GM19193 (cell line): ENCODE measurements around the gene TMEM156.

Source experiments
- POLR2A ChIP-seq: IDR thresholded peaks from 4 replicates; pipeline ENCODE4 v1.6.1; 2011; ENCODE audit not compliant: insufficient read depth, insufficient read length; ENCODE audit errors: extremely low read depth

Gene TMEM156

GRCh38 chr4:38982361-38983095 is 49.7 kb downstream of the TMEM156 start:
- no peak for TF ChIP-seq POLR2A

- no peak for TF ChIP-seq POLR2A
These were observed 51.1 kb downstream of the TMEM156 start for GRCh38 chr4:38980903-38981676.

GRCh38 chr4:38979511-38980230 is 52.5 kb downstream of the TMEM156 start:
- TF ChIP-seq POLR2A, result no peak

- TF ChIP-seq POLR2A, result no peak
These were observed 53.1 kb downstream of the TMEM156 start for GRCh38 chr4:38979081-38979480.

- TF ChIP-seq POLR2A, result no peak
These were observed 55.9 kb downstream of the TMEM156 start for GRCh38 chr4:38976308-38976707.

- TF ChIP-seq POLR2A, result no peak
These were observed 63.5 kb downstream of the TMEM156 start for GRCh38 chr4:38968668-38969067.

- TF ChIP-seq POLR2A, result no peak
These were observed 64.7 kb downstream of the TMEM156 start for GRCh38 chr4:38967260-38968095.

GRCh38 chr4:38965866-38966265 is 66.3 kb downstream of the TMEM156 start:
- no peak for TF ChIP-seq POLR2A

GRCh38 chr4:38964942-38965775 is 67.0 kb downstream of the TMEM156 start:
- no peak for TF ChIP-seq POLR2A

- no peak for TF ChIP-seq POLR2A
These were observed 73.6 kb downstream of the TMEM156 start for GRCh38 chr4:38958453-38959190.

- no peak for TF ChIP-seq POLR2A
These were observed 74.3 kb downstream of the TMEM156 start for GRCh38 chr4:38957893-38958292.

- TF ChIP-seq POLR2A, result no peak
These were observed 74.9 kb downstream of the TMEM156 start for GRCh38 chr4:38957261-38957815.

- TF ChIP-seq POLR2A, result no peak
These were observed 76.3 kb downstream of the TMEM156 start for GRCh38 chr4:38955957-38956356.
